Testis (tissue), 2 donors: Measurements from ENCODE around the gene CCDC89.

Experiments
- CTCF ChIP-seq, 3 experiments: fragments of 450-650 bp in 2 of 3; fragments of 200-600 bp in 1 of 3; sonication (generic) in 1 of 3; IDR thresholded peaks; one replicate each; pipeline ENCODE4 v1.5.1; 2016 to 2019; ENCODE audit warnings: antibody characterized with exemption in 3 of 3, mild to moderate bottlenecking in 2 of 3, moderate library complexity in 1 of 3
- POLR2A ChIP-seq: fragments of 450-650 bp; IDR thresholded peaks from one replicate; pipeline ENCODE4 v1.6.1; 2017; ENCODE audit warnings: antibody characterized with exemption, mild to moderate bottlenecking, moderate library complexity

GRCh38 chr11:85726381-85726780 is 40.4 kb upstream of the CCDC89 start:
- TF ChIP-seq CTCF (IDR thresholded peaks at IDR 0.05) (no peak), POLR2A (no peak)
